Stimulated activated CD4-positive, alpha-beta T cell treated with anti-CD3 and anti-CD28 coated beads, Interleukin-4, amount 100 ng/mL, for 24 hours (primary cell): Measurements from ENCODE around the gene ATR.
"Not testable (repeated sequence)": the region's sequence is repeated elsewhere in the genome, so short reads cannot be mapped to it uniquely, and the experiment has no call there.

Experiments
- DNase-seq: peaks from one replicate; pipeline ENCODE4 v3.0.0-alpha.2; 2020

ATR gene

DNA sequence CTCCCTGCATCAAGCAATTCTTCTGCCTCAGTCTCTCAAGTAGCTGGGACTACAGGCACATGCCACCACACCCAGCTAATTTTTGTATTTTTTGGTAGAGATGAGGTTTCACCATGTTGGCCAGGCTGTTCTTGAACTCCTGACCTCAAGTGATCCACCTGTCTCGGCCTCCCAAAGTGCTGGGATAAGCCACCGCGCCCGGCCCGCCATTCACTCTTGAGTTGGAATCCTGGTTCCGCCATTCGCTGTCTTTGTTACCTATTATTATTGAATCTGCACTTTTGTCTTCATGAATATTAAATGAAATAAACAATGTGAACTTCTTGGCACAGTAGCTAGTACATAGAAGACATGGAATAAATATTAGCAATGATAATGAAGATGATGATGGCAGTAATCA lies 13.7 kb upstream of the ATR start:
- not testable (repeated sequence) for DNase-seq

DNA sequence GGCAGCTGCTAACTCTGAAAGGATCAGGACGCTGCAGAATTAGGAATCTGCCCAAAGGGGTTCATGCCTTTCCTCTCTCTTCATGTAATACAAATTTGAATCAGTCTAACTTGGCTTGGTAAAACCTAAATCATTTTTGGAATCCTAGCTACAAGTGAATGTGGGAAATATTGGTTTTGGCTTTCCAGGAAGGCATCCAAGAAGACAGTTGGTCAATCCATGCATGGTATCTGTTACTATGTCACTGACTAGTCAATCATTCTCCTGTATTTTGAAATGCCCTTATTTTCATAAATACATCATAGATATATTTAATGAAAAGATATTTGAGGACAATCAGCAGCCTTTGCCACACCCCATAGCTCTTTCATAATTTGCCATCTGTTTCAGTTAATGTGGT lies 10.2 kb upstream of the ATR start:
- no peak for DNase-seq

DNA sequence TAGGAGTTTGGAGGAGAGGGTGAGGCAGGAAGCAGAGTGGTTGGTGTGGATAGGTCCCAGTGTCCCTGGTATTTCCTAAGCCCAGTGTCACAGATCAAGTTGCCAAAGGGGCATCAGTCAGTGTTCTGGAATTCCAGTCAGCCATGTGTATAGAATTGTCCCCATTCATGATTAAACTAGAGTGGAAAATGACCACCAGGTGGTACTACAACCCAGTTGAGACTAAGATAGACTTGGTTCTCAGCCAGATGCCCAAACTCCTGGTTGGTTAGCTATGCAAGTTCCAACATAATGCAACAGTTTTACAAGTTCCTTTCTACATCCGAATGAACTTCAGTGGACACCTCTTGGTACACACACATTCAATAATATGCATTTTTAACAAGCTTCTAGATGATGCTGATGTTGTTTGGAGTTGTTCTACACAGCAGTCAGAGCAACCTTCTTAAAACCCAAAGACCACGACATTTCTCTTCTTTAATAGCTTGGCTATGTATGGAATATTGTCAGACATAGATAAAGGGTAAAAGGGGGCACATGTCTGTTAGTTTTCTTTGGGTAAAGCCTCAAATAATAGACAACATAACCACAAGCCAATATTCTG lies 8.4 kb upstream of the ATR start:
- peak; percentile 29 for DNase-seq

DNA sequence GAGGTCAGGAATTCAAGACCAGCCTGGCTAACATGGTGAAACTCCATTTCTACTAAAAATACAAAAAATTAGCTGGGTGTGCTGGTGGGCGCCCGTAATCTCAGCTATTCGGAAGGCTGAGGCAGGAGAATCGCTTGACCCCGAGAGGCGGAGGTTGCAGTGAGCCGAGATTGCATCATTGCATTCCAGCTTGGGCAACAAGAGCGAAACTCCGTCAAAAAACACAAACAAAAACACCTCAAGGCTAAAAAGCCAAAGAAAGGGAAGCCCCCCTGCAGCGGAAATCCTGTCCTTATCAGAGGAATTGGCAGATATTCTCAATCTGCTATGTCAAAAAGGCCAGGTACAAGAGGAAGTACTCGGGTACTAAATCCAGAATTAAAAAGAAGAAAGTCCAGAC lies 2.5 kb upstream of the ATR start:
- DNase-seq: not testable (repeated sequence)

DNA sequence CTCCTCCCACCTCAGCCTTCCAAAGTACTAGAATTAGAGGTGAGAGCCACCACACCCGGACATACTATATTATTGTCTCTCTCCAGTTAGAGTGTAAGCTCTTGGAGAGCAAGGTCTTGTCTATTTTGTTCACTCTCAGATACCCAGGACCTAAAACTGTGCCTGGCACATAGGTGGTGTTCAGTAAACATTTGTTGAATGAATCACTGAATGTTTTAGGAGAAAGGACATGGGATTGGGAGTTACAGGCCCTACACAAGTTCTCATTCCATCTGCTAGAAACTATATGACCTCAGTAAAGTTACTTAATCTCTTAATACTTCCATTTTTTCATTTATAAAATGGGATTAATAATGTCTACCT lies 1.5 kb upstream of the ATR start:
- DNase-seq: no peak

DNA sequence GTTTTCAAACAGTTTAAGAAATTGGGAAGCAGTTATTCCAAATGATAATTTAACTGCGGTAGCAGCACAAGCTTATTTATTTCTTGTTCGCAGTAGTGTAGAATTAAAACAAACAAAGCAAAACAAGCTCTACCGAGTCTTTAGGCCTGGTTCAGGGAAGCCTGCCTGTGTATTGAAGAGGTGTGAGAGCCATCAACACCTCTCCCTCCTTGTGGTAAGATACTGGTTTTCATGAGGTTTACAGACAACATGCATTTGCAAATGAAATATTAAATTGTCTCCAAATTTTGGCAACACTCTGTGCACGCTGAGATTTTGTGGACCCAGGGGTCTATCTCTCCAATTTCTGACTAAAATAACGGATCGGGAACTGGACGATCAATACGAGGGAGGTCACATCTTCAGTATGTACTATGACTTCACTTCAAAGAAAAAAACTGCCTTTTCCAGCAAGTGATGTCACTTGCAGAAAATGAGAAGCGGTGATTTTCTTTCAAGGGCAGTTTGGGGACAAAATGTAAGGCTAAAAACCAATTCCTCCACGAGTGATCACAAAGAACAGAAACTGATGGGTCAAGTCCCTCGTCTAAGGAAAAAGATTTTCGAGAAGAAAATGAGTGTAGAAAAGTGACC lies 721 bp downstream of the ATR start:
- no peak for DNase-seq

DNA sequence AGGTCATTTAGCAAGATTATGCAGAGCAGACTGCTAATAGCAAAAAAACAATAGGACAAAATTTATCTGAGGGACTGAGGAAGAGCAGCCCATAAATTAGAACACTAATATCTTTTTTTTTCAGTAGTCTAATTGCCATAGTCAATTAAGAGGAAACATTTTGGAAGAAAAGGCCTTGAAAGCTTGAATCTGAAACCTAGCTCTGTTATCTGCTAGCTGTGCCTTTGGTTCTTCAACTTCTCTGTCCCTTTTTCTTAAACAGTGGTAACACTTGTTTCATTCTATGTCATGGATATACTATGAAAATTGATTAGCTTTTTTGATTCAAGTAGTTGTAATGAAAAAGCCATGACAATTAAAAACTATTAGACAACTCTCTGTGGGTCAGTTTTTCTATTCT lies 1.7 kb downstream of the ATR start:
- no peak for DNase-seq

DNA sequence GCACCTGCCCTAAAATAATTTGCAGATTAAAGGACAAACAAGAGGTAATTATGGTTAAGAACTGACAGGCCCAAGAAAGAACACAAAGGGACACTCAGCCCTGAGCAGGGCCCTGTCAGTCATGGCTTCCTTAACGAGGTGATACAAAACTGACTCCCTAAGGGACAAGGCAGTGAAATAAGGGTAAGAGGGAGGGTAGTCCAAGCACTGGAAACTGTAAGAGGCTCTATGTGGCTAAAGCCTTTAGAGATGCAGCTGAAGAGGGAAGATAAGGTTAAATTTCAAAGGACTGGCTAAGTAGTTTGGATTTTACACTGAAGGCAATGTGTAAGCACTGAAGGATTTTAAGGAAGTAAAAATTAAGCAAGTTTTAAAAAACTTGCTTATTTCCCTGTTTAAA lies 3.9 kb downstream of the ATR start:
- DNase-seq: no peak

DNA sequence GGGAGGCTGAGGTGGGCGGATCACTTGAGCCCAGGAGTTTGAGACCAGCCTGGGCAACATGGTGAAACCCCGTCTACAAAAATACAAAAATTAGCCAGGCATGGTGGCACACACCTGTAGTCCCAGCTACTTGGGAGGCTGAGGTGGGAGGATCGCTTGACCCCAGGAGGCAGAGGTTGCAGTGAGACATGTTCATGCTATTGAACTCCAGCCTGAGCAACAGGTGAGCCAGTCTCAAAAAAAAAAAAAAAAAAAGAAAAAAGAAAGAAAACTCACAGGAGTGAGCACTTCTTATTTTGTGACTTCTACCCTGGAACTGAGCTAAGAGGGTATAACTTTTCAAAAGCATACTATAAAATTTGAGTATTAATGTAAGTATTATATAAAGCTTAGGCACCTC lies 4.3 kb downstream of the ATR start:
- not testable (repeated sequence) for DNase-seq

DNA sequence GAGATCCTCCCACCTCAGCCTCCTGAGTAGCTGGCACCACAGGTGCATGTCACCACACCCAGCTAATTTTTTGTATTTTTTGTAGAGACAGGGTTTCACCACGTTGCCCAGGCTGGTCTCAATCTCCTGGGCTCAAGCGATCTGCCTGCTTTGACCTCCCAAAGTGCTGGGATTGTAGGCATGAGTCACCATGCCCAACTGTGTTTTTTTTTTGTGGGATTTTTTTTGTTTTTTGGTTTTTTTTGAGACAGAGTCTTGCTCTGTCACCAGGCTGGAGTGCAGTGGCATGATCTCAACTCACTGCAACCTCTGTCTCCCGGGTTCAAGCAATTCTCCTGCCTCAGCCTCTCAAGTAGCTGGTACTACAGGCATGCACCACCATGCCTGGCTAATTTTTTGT lies 9.1 kb downstream of the ATR start:
- DNase-seq: not testable (repeated sequence)

DNA sequence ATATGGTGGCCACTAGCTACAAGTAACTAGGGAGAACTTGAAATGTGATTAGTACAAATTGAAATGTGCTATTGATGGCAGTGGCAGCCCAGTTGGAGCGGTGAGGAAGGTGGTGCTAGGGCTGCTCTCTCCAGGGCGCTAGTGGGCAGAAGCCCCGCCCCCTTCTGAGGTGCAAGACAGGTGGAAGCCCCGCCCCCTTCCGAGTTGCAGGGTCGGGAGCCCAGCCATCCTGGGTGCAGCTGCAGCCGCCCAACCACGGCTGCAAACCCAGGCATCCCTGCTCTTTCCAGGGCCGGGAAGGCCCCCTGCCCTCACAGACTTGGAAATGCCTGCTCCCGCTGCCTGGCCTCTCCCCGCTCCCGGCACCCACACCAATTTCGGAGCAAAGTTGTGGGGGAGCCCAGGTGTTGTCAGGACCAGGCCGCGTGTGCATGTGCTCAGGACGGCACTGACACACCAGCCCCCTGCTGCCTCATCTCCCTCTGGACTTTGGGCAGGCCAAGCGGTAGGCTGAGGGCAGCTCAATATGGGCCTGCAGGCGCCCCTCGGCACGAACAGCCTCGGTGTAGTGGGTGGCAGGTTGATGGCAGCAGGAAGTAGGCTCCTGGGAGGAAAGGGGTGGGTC lies 10.0 kb downstream of the ATR start:
- DNase-seq: no peak

DNA sequence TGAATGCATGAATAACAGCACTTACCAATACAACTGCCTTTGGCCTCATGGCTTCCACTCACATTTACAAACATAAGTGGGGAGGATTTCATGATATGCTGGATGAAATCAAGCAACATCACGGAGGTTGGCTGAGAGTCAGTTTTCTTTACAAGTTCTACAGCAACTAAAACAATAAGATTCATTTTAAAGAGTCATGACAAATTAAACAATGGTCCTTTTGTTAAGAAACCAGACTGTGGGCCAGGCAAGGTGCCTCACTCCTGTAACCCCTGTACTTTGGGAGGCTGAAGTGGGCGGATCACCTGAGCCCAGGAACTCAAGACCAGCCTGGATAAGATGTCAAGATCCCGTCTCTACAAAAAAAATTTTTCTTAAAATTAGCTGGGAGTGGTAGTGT lies 12.4 kb downstream of the ATR start:
- no peak for DNase-seq

DNA sequence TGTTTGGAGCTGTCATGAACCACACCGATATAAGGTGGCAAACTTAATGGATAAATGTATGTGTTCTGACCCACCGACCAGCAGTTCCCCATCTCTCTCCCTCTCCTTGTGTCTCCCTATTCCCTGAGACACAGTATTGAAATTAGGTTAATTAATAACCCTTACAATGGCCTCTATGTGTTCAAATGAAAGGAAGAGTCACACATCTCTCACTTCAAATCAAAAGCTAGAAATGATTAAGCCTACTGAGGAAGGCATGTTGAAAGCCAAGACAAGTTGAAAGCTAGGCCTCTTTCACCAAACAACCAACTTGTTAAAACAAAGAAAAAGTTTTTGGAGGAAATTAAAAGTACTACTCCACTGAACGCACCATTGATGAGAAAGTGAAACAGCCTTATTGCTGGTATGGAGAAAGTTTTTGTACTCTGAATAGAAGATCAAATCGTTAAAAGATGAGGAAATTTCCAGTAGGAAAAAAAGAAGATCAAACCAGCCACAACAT lies 15.0 kb downstream of the ATR start:
- DNase-seq: no peak

DNA sequence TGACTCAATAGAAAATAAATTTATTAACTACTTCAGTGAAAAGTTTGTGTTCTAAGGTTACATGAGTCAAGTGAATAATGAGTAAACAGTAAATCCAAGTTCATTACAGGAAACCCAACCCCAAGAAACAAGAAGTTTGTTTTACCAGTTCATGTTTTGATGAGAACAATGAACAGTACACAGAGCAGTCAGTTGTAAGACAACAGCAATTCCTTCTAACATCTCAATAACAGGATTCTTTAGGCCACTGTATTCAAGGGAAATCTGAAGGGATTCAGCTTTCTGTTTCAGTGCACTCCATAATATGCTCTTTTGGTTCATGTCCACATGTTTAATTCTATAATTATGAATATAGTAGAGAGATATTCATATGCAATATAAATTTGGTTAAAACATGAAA lies 18.4 kb downstream of the ATR start:
- DNase-seq: no peak

DNA sequence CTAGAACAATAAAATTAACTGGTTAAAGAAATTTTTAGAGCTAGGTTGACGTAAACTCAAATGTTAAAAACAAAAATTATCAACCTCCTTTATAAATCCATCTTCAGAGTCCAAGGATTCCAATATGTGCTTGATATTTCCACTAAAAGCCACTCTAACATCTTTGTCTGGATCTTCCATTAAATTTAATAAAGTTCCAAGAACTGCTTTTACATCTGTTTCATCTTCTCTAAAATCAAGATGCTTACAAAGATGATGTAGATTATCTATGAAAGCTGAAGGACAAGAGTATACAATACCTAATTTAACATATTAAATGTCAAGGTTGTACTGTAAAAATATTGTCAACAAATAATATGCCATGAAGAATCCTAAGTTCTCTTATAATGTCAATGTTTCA lies 24.8 kb downstream of the ATR start:
- no peak for DNase-seq

DNA sequence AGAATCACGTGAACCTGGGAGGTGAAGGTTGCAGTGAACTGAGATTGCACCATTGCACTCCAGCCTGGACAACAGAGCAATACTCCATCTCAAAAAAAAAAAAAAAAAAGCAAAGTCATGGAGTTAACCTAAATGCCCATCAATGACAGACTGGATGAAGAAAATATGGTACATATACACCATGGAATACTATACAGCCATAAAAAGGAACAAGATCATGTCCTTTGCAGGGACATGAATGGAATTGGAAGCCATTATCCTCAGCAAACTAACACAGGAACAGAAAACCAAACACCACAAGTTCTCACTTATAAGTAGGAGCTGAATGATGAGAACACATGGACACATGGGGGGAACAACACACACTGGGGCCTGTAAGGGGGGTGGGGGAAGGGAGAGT lies 26.0 kb downstream of the ATR start:
- not testable (repeated sequence) for DNase-seq

DNA sequence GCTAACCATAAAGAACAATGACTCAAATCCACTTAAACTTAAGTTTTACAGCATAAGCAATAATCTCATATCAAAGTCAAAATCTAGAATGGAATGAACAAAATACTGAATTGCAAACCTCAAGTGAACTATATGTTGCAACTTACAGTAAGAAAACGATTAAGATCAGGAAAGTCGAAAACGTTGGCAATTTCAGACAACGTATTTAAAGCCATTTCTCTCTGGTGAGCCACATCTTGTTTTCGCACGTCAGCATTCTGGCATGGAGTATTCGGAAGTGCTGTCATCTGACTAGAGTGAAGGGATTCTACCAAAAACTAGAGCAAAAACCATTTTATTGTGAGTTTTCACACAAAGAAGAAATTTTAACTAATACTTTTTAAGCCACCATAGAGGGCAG lies 28.5 kb downstream of the ATR start:
- DNase-seq: no peak

DNA sequence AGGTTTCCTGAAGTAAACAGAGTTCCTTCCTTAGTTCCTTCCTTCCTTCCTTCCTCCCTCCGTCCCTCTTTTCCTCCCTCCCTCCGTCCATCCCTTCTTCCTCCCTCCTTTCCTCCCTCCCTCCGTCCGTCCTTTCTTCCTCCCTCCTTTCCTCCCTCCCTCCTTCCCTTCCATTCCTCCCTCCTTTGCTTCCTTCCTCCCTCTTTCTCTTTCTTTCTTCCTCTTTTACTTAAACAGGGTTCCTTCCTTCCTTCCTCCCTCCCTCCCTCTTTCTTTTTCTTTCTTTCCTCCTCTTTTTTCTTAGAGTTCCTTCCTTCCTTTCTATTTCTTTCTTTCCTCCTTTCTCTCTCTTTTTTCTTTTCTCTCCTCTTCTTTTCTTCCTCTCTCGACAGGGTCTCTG lies 35.2 kb downstream of the ATR start:
- no peak for DNase-seq

DNA sequence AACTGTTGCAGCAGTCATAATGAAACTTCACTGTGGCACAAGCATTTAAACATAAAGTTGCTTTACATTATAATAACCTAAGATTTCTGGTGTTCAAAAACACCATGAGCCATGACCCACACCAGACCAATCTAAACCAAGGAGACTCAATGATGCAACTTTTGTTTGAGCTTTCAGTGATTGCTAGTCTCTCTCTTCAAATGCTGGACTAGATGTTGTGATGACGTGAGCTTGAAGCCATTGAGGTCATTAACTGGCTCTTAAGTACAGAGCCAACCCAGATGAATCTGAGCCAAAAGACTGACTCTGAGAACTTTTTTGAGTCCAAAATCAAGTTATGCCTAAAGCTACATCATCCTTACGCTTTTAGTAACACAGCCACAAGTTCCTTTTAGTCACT lies 36.5 kb downstream of the ATR start:
- no peak for DNase-seq

DNA sequence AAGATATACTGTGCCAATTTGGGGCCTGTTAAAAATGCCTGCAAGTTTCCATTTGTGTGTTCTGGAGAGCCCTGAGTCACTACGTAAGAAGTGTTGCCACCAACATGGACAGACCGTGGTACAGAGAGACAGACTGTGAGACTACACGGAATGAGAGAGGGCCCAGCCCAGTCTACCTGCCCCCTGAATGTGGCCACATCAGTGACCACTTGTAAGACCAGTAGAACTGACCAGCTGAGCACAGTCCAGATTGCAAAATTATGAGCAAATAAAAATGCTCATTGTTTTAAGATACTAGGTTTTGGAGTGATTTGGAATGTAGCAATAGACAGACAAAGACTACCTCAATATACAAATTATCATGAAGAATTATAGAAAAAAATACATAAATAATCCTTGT lies 42.0 kb downstream of the ATR start:
- DNase-seq: no peak

DNA sequence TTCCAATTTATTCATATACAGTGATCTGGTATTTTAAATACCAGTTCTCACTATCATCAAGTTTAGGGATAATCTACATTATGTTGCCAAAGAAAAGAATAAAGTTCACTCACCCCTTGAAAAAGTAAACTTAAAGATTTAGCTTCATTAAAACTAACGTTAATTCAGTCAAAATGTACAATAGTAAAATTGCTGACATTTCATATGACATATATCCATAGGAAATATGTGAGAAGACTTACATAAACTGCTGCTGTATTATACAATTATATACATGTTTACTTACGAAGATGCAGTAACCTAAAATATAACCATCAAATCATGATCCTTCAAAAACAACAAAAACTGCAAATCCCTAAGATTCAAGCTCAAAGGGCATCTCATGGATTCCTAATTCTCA lies 44.0 kb downstream of the ATR start:
- DNase-seq: no peak

DNA sequence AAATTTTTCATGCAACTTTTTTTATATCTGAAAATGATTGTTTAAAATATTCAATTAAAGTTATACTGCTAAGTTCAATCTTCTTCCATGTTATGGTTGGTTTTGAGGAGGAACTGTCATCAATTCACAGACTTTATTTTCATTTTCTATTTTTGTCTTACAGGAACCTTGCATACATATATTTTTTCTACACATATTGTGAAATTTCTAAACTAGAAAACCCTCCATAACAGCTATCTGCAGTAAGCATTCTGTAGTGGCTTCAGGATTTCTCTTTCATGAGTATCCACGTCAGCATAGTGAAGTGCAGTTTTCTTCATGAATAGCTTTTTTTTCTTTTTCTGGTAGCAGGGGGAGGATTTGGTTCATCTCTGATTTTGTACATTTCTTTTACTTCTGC lies 48.2 kb downstream of the ATR start:
- DNase-seq: no peak

DNA sequence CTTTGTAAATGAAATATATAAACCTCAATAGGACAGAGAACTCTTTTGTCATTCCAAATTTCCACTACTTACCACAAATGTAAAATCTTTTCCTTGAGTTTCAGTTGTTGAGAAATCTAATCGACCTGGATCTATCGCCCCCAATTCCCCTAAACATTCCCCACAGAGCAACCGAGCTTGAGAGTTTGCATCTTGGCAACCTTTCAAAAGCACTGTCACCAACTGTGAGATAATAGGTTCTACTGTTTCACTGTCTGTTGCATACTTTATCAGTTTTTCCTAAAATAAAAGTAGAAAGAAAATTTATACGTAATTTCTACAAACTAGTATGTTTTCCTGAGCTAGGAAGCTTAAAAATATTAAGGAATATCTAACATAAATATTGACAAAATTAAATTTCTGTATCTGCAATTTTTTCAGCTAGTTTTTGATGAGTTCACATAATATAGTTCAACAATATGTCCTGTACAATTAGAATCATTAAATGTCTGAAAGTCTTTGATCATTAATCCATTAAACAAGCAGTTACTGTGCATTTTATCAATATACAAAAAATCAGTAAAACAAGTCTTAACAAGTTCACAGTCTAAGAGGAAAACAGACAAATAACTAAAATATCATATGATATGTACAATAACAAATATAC lies 54.5 kb downstream of the ATR start:
- no peak for DNase-seq

DNA sequence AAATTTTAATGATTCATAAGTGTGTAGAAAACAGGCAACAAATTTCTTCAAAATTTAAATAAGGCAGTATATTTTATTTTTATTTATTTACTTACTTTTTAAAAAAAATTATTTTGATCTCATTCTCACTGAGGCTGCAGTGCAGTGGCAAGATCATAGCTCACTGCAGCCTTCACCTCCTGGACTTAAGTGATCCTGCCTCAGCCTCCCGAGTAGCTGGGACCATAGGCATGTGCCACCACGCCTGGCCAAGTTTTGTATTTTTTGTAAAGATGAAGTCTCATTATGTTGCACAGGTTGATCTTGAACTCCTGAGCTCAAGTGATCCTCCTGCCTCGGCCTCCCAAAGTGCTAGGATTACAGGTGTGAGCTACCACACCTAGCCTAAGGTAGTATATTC lies 69.5 kb downstream of the ATR start:
- DNase-seq: no peak
